ENCODE data around the gene ARHGAP20.

DNA sequence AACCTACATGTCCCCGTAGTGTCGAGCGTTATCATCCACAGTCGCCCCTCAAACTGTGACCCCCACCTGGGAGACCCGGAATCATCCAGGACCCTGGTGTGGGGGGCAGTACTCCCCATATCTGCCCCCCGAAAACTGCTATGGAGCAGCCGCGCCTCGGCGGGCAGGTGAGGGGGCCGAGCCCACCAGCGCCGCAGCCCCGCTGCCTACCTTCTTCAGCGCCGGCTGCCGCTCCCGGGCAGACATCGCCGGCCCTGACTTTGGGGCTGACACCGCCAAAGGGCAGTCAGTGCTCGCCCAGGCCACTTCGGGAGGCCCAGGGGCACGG, 825 bp downstream of the ARHGAP20 start:
- TF ChIP-seq, protein P1, sequence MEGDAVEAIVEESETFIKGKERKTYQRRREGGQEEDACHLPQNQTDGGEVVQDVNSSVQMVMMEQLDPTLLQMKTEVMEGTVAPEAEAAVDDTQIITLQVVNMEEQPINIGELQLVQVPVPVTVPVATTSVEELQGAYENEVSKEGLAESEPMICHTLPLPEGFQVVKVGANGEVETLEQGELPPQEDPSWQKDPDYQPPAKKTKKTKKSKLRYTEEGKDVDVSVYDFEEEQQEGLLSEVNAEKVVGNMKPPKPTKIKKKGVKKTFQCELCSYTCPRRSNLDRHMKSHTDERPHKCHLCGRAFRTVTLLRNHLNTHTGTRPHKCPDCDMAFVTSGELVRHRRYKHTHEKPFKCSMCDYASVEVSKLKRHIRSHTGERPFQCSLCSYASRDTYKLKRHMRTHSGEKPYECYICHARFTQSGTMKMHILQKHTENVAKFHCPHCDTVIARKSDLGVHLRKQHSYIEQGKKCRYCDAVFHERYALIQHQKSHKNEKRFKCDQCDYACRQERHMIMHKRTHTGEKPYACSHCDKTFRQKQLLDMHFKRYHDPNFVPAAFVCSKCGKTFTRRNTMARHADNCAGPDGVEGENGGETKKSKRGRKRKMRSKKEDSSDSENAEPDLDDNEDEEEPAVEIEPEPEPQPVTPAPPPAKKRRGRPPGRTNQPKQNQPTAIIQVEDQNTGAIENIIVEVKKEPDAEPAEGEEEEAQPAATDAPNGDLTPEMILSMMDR (IDR thresholded peaks at IDR 0.05), result no peak
- no peak for TF ChIP-seq EP300 (IDR thresholded peaks at IDR 0.05)
- TF ChIP-seq POLR2AphosphoS5 (IDR thresholded peaks at IDR 0.05), result no peak

Data from esophagus muscularis mucosa (tissue), 4 donors.